K562 (cell line): ENCODE results near the gene ID2. TPM values are rescaled to one million over a fixed set of nuclear protein-coding genes. Genes with fewer than 3 reads are reported as not detected.

ENCODE experiments used
- ATF1 ChIP-seq, 2 experiments: fragments of 450-650 bp in 1 of 2; IDR thresholded peaks; 2 replicates each; pipeline ENCODE4 v1.6.1; 2016; ENCODE audit warnings: missing compliant biosample characterization in 1 of 2, missing genetic modification characterization in 1 of 2
- CAMTA2 ChIP-seq: fragments of 250-450 bp; sonication (Bioruptor Pico); conservative IDR thresholded peaks from 2 replicates; pipeline ENCODE4 v1.5.1; 2022
- CEBPB ChIP-seq: fragments of 450-650 bp; IDR thresholded peaks from 2 replicates; pipeline ENCODE4 v1.6.1; 2016; ENCODE audit warnings: missing genetic modification characterization, missing compliant biosample characterization
- DACH1 ChIP-seq: fragments of 450-650 bp; IDR thresholded peaks from 2 replicates; pipeline ENCODE4 v1.6.1; 2018; ENCODE audit not compliant: partially characterized antibody
- GTF2A2 ChIP-seq: IDR thresholded peaks from 2 replicates; pipeline ENCODE4 v1.6.1; 2016; ENCODE audit warnings: mild to moderate bottlenecking, missing genetic modification characterization, missing compliant biosample characterization
- SREBF1 ChIP-seq: fragments of 150-350 bp; IDR thresholded peaks from 2 replicates; pipeline ENCODE4 v1.6.1; 2014; ENCODE audit warnings: antibody characterized with exemption, low read depth, low read length, borderline replicate concordance
- TAF7 ChIP-seq: fragments of 450-650 bp; IDR thresholded peaks from 2 replicates; pipeline ENCODE4 v1.6.1; 2016; ENCODE audit warnings: missing genetic modification characterization, missing compliant biosample characterization
- ZNF668 ChIP-seq: fragments of 250-450 bp; sonication (Bioruptor Pico); IDR thresholded peaks from 2 replicates; pipeline ENCODE4 v1.8.0; 2022; ENCODE audit warnings: mild to moderate bottlenecking, inconsistent platforms
- polyA plus RNA-seq, 8 experiments: library from polyadenylated mRNA; depleted of rRNA in 4 of 8; stranded (reverse) in 5 of 8; unstranded in 3 of 8; fragments of >200 nt; fragmentation: Nextera tagmentation in 2 of 8; fragmentation: Illumina TruSeq in 1 of 8; extraction: Ambion mirVana in 2 of 8; extraction: Trizol in 1 of 8; gene quantifications; 2 replicates each; pipeline versions ENCODE4 v1.2.1 to v1.2.3, GENCODE V29; 2011 to 2014; ENCODE audit warnings: inconsistent platforms in 1 of 8, missing spikeins in 1 of 8
- total RNA-seq, 7 experiments: library from RNA; depleted of rRNA in 6 of 7; stranded (reverse); fragments of >200 nt in 6 of 7; fragmentation: Illumina TruSeq in 2 of 7; extraction: Trizol in 2 of 7; gene quantifications; 2 replicates each; pipeline versions ENCODE4 v1.2.1 to v1.2.3, GENCODE V29; 2011 to 2021; ENCODE audit warnings: low replicate concordance in 1 of 7
- TF ChIP-seq, protein P1 (sequence below): fragments of 450-650 bp; IDR thresholded peaks from 2 replicates; pipeline ENCODE4 v1.6.1; 2016; ENCODE audit warnings: mild to moderate bottlenecking, moderate library complexity
- TF ChIP-seq, protein P2 (sequence below): IDR thresholded peaks from 3 replicates; pipeline ENCODE4 v1.6.1; 2011; ENCODE audit warnings: borderline replicate concordance, mild to moderate bottlenecking, moderate library complexity; ENCODE audit not compliant: insufficient read length; ENCODE audit errors: extremely low read depth
- TF ChIP-seq, protein P3 (sequence below): fragments of 450-650 bp; IDR thresholded peaks from 2 replicates; pipeline ENCODE4 v1.6.1; 2017; ENCODE audit warnings: mild to moderate bottlenecking, moderate library complexity

Gene ID2
- total and polyA plus RNA-seq, 9 of the 15 experiments (the other 6 are each of a cell fraction or from before 2014, with no cell fraction given) = 8.0 to 35.7 (median 16.6) TPM

DNA sequence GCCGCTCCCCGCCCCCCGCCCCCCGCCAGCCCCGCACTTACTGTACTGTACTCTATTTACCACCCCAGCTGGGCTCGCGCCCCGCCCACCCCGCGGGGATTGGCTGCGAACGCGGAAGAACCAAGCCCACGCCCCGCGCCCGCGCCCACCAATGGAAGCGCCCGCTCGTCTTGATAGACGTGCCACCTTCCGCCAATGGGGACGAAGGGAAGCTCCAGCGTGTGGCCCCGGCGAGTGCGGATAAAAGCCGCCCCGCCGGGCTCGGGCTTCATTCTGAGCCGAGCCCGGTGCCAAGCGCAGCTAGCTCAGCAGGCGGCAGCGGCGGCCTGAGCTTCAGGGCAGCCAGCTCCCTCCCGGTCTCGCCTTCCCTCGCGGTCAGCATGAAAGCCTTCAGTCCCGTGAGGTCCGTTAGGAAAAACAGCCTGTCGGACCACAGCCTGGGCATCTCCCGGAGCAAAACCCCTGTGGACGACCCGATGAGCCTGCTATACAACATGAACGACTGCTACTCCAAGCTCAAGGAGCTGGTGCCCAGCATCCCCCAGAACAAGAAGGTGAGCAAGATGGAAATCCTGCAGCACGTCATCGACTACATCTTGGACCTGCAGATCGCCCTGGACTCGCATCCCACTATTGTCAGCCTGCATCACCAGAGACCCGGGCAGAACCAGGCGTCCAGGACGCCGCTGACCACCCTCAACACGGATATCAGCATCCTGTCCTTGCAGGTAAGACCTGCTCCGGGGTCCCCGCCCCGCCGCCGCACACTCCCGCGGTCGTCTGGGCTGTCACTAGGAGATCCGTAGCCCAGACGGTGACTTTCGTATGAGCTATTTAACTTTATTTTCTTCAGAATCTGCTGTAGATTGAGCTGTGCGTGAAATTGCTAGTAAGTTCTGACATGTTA, at the start of gene ID2 (continued):
- TF ChIP-seq, protein P1, sequence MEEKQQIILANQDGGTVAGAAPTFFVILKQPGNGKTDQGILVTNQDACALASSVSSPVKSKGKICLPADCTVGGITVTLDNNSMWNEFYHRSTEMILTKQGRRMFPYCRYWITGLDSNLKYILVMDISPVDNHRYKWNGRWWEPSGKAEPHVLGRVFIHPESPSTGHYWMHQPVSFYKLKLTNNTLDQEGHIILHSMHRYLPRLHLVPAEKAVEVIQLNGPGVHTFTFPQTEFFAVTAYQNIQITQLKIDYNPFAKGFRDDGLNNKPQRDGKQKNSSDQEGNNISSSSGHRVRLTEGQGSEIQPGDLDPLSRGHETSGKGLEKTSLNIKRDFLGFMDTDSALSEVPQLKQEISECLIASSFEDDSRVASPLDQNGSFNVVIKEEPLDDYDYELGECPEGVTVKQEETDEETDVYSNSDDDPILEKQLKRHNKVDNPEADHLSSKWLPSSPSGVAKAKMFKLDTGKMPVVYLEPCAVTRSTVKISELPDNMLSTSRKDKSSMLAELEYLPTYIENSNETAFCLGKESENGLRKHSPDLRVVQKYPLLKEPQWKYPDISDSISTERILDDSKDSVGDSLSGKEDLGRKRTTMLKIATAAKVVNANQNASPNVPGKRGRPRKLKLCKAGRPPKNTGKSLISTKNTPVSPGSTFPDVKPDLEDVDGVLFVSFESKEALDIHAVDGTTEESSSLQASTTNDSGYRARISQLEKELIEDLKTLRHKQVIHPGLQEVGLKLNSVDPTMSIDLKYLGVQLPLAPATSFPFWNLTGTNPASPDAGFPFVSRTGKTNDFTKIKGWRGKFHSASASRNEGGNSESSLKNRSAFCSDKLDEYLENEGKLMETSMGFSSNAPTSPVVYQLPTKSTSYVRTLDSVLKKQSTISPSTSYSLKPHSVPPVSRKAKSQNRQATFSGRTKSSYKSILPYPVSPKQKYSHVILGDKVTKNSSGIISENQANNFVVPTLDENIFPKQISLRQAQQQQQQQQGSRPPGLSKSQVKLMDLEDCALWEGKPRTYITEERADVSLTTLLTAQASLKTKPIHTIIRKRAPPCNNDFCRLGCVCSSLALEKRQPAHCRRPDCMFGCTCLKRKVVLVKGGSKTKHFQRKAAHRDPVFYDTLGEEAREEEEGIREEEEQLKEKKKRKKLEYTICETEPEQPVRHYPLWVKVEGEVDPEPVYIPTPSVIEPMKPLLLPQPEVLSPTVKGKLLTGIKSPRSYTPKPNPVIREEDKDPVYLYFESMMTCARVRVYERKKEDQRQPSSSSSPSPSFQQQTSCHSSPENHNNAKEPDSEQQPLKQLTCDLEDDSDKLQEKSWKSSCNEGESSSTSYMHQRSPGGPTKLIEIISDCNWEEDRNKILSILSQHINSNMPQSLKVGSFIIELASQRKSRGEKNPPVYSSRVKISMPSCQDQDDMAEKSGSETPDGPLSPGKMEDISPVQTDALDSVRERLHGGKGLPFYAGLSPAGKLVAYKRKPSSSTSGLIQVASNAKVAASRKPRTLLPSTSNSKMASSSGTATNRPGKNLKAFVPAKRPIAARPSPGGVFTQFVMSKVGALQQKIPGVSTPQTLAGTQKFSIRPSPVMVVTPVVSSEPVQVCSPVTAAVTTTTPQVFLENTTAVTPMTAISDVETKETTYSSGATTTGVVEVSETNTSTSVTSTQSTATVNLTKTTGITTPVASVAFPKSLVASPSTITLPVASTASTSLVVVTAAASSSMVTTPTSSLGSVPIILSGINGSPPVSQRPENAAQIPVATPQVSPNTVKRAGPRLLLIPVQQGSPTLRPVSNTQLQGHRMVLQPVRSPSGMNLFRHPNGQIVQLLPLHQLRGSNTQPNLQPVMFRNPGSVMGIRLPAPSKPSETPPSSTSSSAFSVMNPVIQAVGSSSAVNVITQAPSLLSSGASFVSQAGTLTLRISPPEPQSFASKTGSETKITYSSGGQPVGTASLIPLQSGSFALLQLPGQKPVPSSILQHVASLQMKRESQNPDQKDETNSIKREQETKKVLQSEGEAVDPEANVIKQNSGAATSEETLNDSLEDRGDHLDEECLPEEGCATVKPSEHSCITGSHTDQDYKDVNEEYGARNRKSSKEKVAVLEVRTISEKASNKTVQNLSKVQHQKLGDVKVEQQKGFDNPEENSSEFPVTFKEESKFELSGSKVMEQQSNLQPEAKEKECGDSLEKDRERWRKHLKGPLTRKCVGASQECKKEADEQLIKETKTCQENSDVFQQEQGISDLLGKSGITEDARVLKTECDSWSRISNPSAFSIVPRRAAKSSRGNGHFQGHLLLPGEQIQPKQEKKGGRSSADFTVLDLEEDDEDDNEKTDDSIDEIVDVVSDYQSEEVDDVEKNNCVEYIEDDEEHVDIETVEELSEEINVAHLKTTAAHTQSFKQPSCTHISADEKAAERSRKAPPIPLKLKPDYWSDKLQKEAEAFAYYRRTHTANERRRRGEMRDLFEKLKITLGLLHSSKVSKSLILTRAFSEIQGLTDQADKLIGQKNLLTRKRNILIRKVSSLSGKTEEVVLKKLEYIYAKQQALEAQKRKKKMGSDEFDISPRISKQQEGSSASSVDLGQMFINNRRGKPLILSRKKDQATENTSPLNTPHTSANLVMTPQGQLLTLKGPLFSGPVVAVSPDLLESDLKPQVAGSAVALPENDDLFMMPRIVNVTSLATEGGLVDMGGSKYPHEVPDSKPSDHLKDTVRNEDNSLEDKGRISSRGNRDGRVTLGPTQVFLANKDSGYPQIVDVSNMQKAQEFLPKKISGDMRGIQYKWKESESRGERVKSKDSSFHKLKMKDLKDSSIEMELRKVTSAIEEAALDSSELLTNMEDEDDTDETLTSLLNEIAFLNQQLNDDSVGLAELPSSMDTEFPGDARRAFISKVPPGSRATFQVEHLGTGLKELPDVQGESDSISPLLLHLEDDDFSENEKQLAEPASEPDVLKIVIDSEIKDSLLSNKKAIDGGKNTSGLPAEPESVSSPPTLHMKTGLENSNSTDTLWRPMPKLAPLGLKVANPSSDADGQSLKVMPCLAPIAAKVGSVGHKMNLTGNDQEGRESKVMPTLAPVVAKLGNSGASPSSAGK = no peak
- TF ChIP-seq ATF1 (CRISPR knock-in tag; IDR thresholded peaks at IDR 0.05) (no peak), ATF1 (tag; IDR thresholded peaks at IDR 0.05) (peak; percentile 69), SREBF1 (no peak), CAMTA2 (CRISPR knock-in tag) (no peak), ZNF668 (CRISPR knock-in tag) (no peak), DACH1 (peak; percentile 57), TAF7 (peak; percentile 98), GTF2A2 (tag) (peak; percentile 86), CEBPB (tag) (no peak)
- TF ChIP-seq, protein P2, sequence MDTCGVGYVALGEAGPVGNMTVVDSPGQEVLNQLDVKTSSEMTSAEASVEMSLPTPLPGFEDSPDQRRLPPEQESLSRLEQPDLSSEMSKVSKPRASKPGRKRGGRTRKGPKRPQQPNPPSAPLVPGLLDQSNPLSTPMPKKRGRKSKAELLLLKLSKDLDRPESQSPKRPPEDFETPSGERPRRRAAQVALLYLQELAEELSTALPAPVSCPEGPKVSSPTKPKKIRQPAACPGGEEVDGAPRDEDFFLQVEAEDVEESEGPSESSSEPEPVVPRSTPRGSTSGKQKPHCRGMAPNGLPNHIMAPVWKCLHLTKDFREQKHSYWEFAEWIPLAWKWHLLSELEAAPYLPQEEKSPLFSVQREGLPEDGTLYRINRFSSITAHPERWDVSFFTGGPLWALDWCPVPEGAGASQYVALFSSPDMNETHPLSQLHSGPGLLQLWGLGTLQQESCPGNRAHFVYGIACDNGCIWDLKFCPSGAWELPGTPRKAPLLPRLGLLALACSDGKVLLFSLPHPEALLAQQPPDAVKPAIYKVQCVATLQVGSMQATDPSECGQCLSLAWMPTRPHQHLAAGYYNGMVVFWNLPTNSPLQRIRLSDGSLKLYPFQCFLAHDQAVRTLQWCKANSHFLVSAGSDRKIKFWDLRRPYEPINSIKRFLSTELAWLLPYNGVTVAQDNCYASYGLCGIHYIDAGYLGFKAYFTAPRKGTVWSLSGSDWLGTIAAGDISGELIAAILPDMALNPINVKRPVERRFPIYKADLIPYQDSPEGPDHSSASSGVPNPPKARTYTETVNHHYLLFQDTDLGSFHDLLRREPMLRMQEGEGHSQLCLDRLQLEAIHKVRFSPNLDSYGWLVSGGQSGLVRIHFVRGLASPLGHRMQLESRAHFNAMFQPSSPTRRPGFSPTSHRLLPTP = no peak
- TF ChIP-seq, protein P3, sequence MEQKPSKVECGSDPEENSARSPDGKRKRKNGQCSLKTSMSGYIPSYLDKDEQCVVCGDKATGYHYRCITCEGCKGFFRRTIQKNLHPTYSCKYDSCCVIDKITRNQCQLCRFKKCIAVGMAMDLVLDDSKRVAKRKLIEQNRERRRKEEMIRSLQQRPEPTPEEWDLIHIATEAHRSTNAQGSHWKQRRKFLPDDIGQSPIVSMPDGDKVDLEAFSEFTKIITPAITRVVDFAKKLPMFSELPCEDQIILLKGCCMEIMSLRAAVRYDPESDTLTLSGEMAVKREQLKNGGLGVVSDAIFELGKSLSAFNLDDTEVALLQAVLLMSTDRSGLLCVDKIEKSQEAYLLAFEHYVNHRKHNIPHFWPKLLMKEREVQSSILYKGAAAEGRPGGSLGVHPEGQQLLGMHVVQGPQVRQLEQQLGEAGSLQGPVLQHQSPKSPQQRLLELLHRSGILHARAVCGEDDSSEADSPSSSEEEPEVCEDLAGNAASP = no peak
